Panc1 (cell line): Measurements from ENCODE around the gene OLFML2A. TPM values are rescaled to one million over a fixed set of nuclear protein-coding genes. Genes with fewer than 3 reads are reported as not detected.

Source experiments
- ATAC-seq: fragments of 200-7000 bp; cut with Tn5 transposase; 2 replicates; pipeline ENCODE4 v1.9.1; 2020; ENCODE audit warnings: mild to moderate bottlenecking, moderate library complexity
- BruUV-seq: library from RNA; stranded (reverse); fragments of 400-500 nt; replicated peaks from 2 replicates; lab custom pipeline; 2021; lab: Mats Ljungman, UMichigan
- CTCF ChIA-PET: fragments of 300-600 bp; sonication (Branson Sonifier 250); formaldehyde crosslinking; loops from one replicate; lab custom pipeline; 2022; ENCODE audit warnings: antibody characterized with exemption; lab: Charles Lee
- POLR2A ChIA-PET: fragments of 300-600 bp; sonication (Branson Sonifier 250); formaldehyde crosslinking; loops from one replicate; lab custom pipeline; 2022; ENCODE audit warnings: antibody characterized with exemption; lab: Charles Lee
- DNase-seq: peaks from one replicate; pipeline ENCODE4 v3.0.0-alpha.2; 2010; ENCODE audit warnings: low read depth, low spot score
- H3K27ac ChIP-seq: 2 replicates; pipeline ENCODE4 v1.5.1; 2011; ENCODE audit warnings: mild to moderate bottlenecking, low read length, inconsistent platforms
- H3K27me3 ChIP-seq: fragments of 200-500 bp; sonication (Bioruptor generic); 2 replicates; pipeline ENCODE4 v1.6.0; 2014; ENCODE audit warnings: low read length, inconsistent platforms; ENCODE audit not compliant: control insufficient read depth, insufficient read depth
- H3K36me3 ChIP-seq: fragments of 200-500 bp; sonication (Bioruptor generic); 2 replicates; pipeline ENCODE4 v1.5.1; 2014; ENCODE audit warnings: inconsistent platforms, mild to moderate bottlenecking, low read length, moderate library complexity; ENCODE audit not compliant: control insufficient read depth, insufficient read depth
- H3K4me1 ChIP-seq: 2 replicates; pipeline ENCODE4 v1.5.1; 2011; ENCODE audit warnings: inconsistent platforms, mild to moderate bottlenecking, low read length, moderate library complexity; ENCODE audit not compliant: control insufficient read depth, insufficient read depth
- H3K4me3 ChIP-seq, 2 experiments: 2 replicates each; pipeline ENCODE4 v1.5.1; 2011 to 2012; ENCODE audit warnings: low read depth in 2 of 2, low read length in 2 of 2, mild to moderate bottlenecking in 2 of 2, inconsistent platforms in 1 of 2, moderate library complexity in 1 of 2
- H3K9me3 ChIP-seq: fragments of 200-500 bp; sonication (Bioruptor generic); 2 replicates; pipeline ENCODE4 v1.5.1; 2014; ENCODE audit warnings: low read depth, mild to moderate bottlenecking, inconsistent platforms, low read length, moderate library complexity; ENCODE audit not compliant: control insufficient read depth, insufficient read depth
- POLR2AphosphoS5 ChIP-seq: IDR thresholded peaks from 2 replicates; pipeline ENCODE4 v1.6.1; 2012; ENCODE audit warnings: mild to moderate bottlenecking, low read depth, low read length, moderate library complexity
- SIN3A ChIP-seq: IDR thresholded peaks from 2 replicates; pipeline ENCODE4 v1.6.1; 2012; ENCODE audit warnings: low read depth, mild to moderate bottlenecking, low read length, moderate library complexity, borderline replicate concordance; ENCODE audit not compliant: insufficient read depth
- TCF7L2 ChIP-seq: IDR thresholded peaks from 2 replicates; pipeline ENCODE4 v1.6.1; 2011; ENCODE audit warnings: mild to moderate bottlenecking, low read depth, low read length, inconsistent platforms
- in situ Hi-C: cut with HindIII; loops from 2 replicates; pipeline ENCODE4 v1.10.0; 2016; ENCODE audit warnings: low sequenced_read_pairs, low pct_unique_long_range_greater_than_20kb
- intact Hi-C: fragments of 100-400 bp; cut with micrococcal nuclease; formaldehyde crosslinking; loops from one replicate; pipeline ENCODE4 v1.10.0; 2022; ENCODE audit not compliant: unreplicated experiment
- total RNA-seq: library from RNA; stranded (reverse); gene quantifications from one replicate; pipeline ENCODE4 v1.2.1, GENCODE V29; 2021; ENCODE audit not compliant: unreplicated experiment
- TF ChIP-seq, protein P1 (sequence below): fragments of 450-650 bp; IDR thresholded peaks from 2 replicates; pipeline ENCODE4 v1.5.1; 2017; ENCODE audit warnings: mild to moderate bottlenecking
- TF ChIP-seq, protein P2 (sequence below), 2 experiments: IDR thresholded peaks; 2 replicates each; pipeline ENCODE4 v1.6.1; 2011 to 2012; ENCODE audit warnings: low read depth in 2 of 2, control low read depth in 1 of 2, low read length in 1 of 2, mild to moderate bottlenecking in 1 of 2, moderate library complexity in 1 of 2; ENCODE audit not compliant: insufficient read depth in 1 of 2

Gene OLFML2A
- total RNA-seq, 1 experiment from 2014 or later, result 44.5 TPM

DNA sequence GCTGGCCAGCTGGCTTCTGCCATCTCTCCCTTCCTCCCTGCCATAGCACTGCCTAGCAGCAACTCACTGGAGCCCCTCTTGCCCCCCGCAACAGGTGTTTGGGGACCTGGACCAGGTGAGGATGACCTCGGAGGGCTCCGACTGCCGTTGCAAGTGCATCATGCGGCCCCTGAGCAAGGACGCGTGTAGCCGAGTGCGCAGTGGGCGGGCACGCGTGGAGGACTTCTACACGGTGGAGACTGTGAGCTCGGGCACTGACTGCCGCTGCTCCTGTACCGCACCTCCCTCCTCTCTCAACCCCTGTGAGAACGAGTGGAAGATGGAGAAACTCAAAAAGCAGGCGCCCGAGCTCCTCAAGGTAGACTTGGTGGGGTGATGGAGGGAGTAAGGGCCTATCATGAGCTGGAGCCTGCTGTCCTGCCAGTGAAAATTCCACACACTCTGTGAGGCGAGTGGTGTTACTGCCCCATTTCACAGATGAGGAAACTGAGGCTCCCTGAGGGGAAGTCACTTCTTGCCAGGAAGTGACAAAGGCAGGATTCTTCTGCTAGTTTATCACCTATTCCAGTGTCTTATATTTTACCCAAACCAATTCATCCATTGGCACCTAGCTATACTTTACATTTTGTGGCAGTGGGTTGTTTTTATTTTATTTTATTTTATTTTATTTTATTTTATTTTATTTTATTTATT is 10.1 kb downstream of the OLFML2A start:
- intact Hi-C loops, result no loop called here
- POLR2A ChIA-PET, result interaction anchor here (0.6 kb wide), 1 partner anchor 68 kb away, joined by 4 read pairs; no protein-coding TSS in a partner anchor

DNA sequence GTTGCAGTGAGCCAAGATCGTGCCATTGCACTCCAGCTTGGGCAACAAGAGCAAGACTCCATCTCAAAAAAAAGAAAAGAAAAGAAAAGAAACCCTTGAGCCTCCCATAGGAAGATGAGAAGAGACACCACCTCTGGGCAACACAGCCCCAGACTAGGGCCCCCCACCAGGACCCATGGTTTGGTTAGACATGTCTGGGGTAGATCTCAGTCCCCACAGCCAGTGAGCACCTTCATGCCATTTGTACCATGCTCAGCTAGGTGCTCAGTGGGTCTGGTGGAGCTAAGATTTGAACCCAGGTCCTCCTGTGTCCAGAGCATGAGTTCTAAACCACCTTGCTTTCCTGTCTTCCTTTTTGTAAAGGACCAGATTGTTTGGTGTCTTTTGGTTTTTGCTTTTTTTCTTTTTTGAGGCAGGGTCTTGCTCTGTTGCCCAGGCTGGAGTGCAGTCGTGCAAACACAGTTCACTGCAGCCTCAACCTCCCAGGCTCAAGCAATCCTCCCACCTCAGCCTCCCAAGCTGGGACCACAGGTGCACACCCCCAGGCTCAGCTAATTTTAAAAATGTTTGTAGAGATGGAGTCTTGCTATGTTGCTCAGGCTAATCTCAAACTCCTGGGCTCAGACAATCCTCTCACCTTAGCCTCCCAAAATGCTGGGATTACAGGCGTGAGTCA is 11.7 kb downstream of the OLFML2A start:
- ChIA-PET CTCF (no interaction called here), POLR2A (interaction anchor here (0.7 kb wide), 1 partner anchor 396 kb away, joined by 3 read pairs; no protein-coding TSS in a partner anchor)
- TF ChIP-seq, protein P1, sequence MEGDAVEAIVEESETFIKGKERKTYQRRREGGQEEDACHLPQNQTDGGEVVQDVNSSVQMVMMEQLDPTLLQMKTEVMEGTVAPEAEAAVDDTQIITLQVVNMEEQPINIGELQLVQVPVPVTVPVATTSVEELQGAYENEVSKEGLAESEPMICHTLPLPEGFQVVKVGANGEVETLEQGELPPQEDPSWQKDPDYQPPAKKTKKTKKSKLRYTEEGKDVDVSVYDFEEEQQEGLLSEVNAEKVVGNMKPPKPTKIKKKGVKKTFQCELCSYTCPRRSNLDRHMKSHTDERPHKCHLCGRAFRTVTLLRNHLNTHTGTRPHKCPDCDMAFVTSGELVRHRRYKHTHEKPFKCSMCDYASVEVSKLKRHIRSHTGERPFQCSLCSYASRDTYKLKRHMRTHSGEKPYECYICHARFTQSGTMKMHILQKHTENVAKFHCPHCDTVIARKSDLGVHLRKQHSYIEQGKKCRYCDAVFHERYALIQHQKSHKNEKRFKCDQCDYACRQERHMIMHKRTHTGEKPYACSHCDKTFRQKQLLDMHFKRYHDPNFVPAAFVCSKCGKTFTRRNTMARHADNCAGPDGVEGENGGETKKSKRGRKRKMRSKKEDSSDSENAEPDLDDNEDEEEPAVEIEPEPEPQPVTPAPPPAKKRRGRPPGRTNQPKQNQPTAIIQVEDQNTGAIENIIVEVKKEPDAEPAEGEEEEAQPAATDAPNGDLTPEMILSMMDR, result no peak
- TF ChIP-seq, protein P2, sequence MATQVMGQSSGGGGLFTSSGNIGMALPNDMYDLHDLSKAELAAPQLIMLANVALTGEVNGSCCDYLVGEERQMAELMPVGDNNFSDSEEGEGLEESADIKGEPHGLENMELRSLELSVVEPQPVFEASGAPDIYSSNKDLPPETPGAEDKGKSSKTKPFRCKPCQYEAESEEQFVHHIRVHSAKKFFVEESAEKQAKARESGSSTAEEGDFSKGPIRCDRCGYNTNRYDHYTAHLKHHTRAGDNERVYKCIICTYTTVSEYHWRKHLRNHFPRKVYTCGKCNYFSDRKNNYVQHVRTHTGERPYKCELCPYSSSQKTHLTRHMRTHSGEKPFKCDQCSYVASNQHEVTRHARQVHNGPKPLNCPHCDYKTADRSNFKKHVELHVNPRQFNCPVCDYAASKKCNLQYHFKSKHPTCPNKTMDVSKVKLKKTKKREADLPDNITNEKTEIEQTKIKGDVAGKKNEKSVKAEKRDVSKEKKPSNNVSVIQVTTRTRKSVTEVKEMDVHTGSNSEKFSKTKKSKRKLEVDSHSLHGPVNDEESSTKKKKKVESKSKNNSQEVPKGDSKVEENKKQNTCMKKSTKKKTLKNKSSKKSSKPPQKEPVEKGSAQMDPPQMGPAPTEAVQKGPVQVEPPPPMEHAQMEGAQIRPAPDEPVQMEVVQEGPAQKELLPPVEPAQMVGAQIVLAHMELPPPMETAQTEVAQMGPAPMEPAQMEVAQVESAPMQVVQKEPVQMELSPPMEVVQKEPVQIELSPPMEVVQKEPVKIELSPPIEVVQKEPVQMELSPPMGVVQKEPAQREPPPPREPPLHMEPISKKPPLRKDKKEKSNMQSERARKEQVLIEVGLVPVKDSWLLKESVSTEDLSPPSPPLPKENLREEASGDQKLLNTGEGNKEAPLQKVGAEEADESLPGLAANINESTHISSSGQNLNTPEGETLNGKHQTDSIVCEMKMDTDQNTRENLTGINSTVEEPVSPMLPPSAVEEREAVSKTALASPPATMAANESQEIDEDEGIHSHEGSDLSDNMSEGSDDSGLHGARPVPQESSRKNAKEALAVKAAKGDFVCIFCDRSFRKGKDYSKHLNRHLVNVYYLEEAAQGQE (IDR thresholded peaks at IDR 0.05; ENCODE audit: insufficient read depth in 1 of 2, low read depth in 2 of 2, low read length in 1 of 2), result no peak
- no peak for TF ChIP-seq SIN3A
- TF ChIP-seq POLR2AphosphoS5, result no peak
- no peak for TF ChIP-seq TCF7L2
- Histone ChIP-seq H3K27me3 (no peaks in the 10 kb centered on the region), H3K27ac (no peak overlapping the region), H3K9me3 (no peaks in the 10 kb centered on the region), H3K36me3 (no peaks in the 10 kb centered on the region), H3K4me3 (no peak overlapping the region), H3K4me1 (no peaks in the 10 kb centered on the region)
- DNase-seq (no peak), ATAC-seq (no peak)
- in situ Hi-C loops, result no loop called here
- intact Hi-C loops, result no loop called here
- no TSS peak for BruUV-seq

More for the DNA sequence above, 10.1 kb downstream of the OLFML2A start:
- CTCF ChIA-PET, result no interaction called here
- Histone ChIP-seq H3K36me3 (no peaks in the 10 kb centered on the region), H3K4me1 (peaks cover 9% of the 10 kb centered on the region; the same call in 1 of the 2 replicates), H3K27ac (no peak overlapping the region), H3K4me3 (no peak overlapping the region), H3K27me3 (no peaks in the 10 kb centered on the region), H3K9me3 (no peaks in the 10 kb centered on the region)
- BruUV-seq, result no TSS peak
- no peak for ATAC-seq
- no peak for TF ChIP-seq POLR2AphosphoS5
- no peak for TF ChIP-seq SIN3A
- in situ Hi-C loops, result no loop called here
- DNase-seq, result no peak

DNA sequence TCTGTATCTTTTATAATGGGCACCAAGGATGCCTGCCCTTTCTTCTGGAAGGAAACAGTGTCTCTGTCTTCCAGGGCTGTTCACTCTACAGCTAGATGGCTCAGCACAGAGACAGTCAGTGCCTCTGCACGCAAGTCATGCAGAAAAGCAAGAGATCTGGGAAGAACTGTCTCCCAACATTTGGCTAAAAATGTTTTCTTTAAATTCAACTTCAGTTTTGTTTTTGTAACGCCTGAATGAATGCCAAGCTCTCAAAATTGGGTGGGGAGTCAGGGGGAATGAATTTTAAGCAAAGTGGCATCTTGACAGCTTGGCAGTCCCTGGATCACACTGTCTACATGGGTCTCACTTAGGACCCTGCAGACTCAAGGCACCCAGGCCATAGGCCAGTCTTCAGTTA is 12.6 kb downstream of the OLFML2A start:
- in situ Hi-C loops (no loop called here), intact Hi-C loops (no loop called here)
- TF ChIP-seq, protein P1, result no peak
- TF ChIP-seq POLR2AphosphoS5, result no peak
- no peak for TF ChIP-seq SIN3A
- TF ChIP-seq TCF7L2, result no peak
- TF ChIP-seq, protein P2 (IDR thresholded peaks at IDR 0.05; ENCODE audit: insufficient read depth in 1 of 2, low read depth in 2 of 2, low read length in 1 of 2), result no peak
- no peak overlapping the region for H3K27ac ChIP-seq
- H3K27me3 ChIP-seq, result no peaks in the 10 kb centered on the region
- POLR2A ChIA-PET, result no interaction called here
- no peak overlapping the region for H3K4me3 ChIP-seq
- no peak for ATAC-seq
- CTCF ChIA-PET, result no interaction called here
- H3K36me3 ChIP-seq, result no peaks in the 10 kb centered on the region
- no peaks in the 10 kb centered on the region for H3K4me1 ChIP-seq
- no peaks in the 10 kb centered on the region for H3K9me3 ChIP-seq
- DNase-seq, result no peak
- BruUV-seq, result no TSS peak
